HepG2 (cell line): ENCODE results near the gene EZH1. TPM values are rescaled to one million over a fixed set of nuclear protein-coding genes. Genes with fewer than 3 reads are reported as not detected.

Experiments
- DR1 ChIP-seq: sonication (generic); formaldehyde crosslinking; IDR thresholded peaks from 2 replicates; pipeline ENCODE4 v1.8.0; 2021; ENCODE audit warnings: mild to moderate bottlenecking, missing genetic modification reagents, inconsistent platforms
- GABPA ChIP-seq, 2 experiments: IDR thresholded peaks; 2 replicates each; pipeline ENCODE4 v1.6.1; 2011 to 2016; ENCODE audit warnings: low read depth in 2 of 2, low read length in 1 of 2, missing biosample characterization in 1 of 2, missing genetic modification characterization in 1 of 2
- GFI1 ChIP-seq: sonication (generic); formaldehyde crosslinking; IDR thresholded peaks from 2 replicates; pipeline ENCODE4 v1.5.0; 2020; ENCODE audit warnings: missing genetic modification reagents, mild to moderate bottlenecking, borderline replicate concordance
- IKZF1 ChIP-seq: fragments of 450-650 bp; IDR thresholded peaks from 2 replicates; pipeline ENCODE4 v1.7.1; 2016
- KLF15 ChIP-seq: sonication (generic); formaldehyde crosslinking; IDR thresholded peaks from 2 replicates; pipeline ENCODE4 v1.8.1; 2023; ENCODE audit warnings: borderline replicate concordance, mild to moderate bottlenecking, inconsistent platforms, missing genetic modification reagents, mixed read lengths
- KLF9 ChIP-seq: IDR thresholded peaks from 2 replicates; pipeline ENCODE4 v1.6.1; 2016; ENCODE audit warnings: low read depth
- MED8 ChIP-seq: sonication (generic); formaldehyde crosslinking; IDR thresholded peaks from 2 replicates; pipeline ENCODE4 v1.8.1; 2023; ENCODE audit warnings: mild to moderate bottlenecking, missing genetic modification reagents; ENCODE audit not compliant: insufficient replicate concordance
- PCBP2 ChIP-seq: fragments of 200-400 bp; formaldehyde crosslinking; optimal IDR thresholded peaks from 2 replicates; pipeline ENCODE3; 2018; ENCODE audit warnings: low read length, low read depth; ENCODE audit not compliant: poor library complexity, severe bottlenecking
- RBAK ChIP-seq: sonication (generic); formaldehyde crosslinking; IDR thresholded peaks from 2 replicates; pipeline ENCODE4 v1.5.1; 2020; ENCODE audit warnings: mild to moderate bottlenecking, missing genetic modification reagents
- ZBTB38 ChIP-seq: sonication (generic); formaldehyde crosslinking; IDR thresholded peaks from 2 replicates; pipeline ENCODE4 v1.5.1; 2020; ENCODE audit warnings: mild to moderate bottlenecking, missing genetic modification reagents
- ZNF12 ChIP-seq: sonication (generic); formaldehyde crosslinking; IDR thresholded peaks from 2 replicates; pipeline ENCODE4 v1.5.0; 2020; ENCODE audit warnings: missing genetic modification reagents
- ZNF292 ChIP-seq: sonication (generic); formaldehyde crosslinking; IDR thresholded peaks from 2 replicates; pipeline ENCODE4 v1.8.1; 2022; ENCODE audit warnings: mild to moderate bottlenecking, low read depth, missing genetic modification reagents, borderline replicate concordance
- ZNF329 ChIP-seq: sonication (generic); formaldehyde crosslinking; IDR thresholded peaks from 2 replicates; pipeline ENCODE4 v1.9.0; 2021; ENCODE audit warnings: low read depth, mild to moderate bottlenecking, missing genetic modification reagents
- ZNF510 ChIP-seq: sonication (generic); formaldehyde crosslinking; IDR thresholded peaks from 2 replicates; pipeline ENCODE4 v1.4.0; 2020; ENCODE audit warnings: low read depth, mild to moderate bottlenecking, missing genetic modification reagents
- ZSCAN31 ChIP-seq: sonication (generic); formaldehyde crosslinking; IDR thresholded peaks from 2 replicates; pipeline ENCODE4 v1.5.0; 2020; ENCODE audit warnings: low read depth, mild to moderate bottlenecking, missing genetic modification reagents
- polyA plus RNA-seq, 8 experiments: library from polyadenylated mRNA; depleted of rRNA in 3 of 8; stranded (reverse) in 7 of 8; unstranded in 1 of 8; fragments of >200 nt; fragmentation: Illumina TruSeq in 4 of 8; extraction: Trizol in 4 of 8; gene quantifications; 2 replicates each; pipeline versions ENCODE4 v1.2.1 to v1.2.3, GENCODE V29; 2011 to 2016; ENCODE audit warnings: low read depth in 4 of 8, missing spikeins in 1 of 8, mixed read lengths in 1 of 8; ENCODE audit not compliant: insufficient read depth in 1 of 8
- total RNA-seq, 5 experiments: library from RNA; depleted of rRNA; stranded (reverse); fragments of >200 nt; fragmentation: Illumina TruSeq; extraction: Trizol; gene quantifications; 2 replicates each; pipeline ENCODE4 v1.2.3, GENCODE V29; 2016; ENCODE audit warnings: low read depth in 1 of 5
- TF ChIP-seq, protein P1 (sequence below): sonication (generic); formaldehyde crosslinking; IDR thresholded peaks from 2 replicates; pipeline ENCODE4 v1.8.1; 2023; ENCODE audit warnings: mild to moderate bottlenecking, missing genetic modification reagents
- TF ChIP-seq, protein P2 (sequence below), 2 experiments: IDR thresholded peaks; 2 replicates each; pipeline ENCODE4 v1.6.1; 2011 to 2012; ENCODE audit warnings: low read length in 2 of 2, borderline replicate concordance in 1 of 2, low read depth in 1 of 2, mild to moderate bottlenecking in 1 of 2, moderate library complexity in 1 of 2
- TF ChIP-seq, protein P3 (sequence below): sonication (generic); formaldehyde crosslinking; IDR thresholded peaks from 2 replicates; pipeline ENCODE4 v1.4.0; 2020; ENCODE audit warnings: mild to moderate bottlenecking, missing genetic modification reagents

Gene EZH1
- total and polyA plus RNA-seq, 2 of the 13 experiments (the other 11 are each of a cell fraction or from before 2014, with no cell fraction given) = 11.6 to 24.0 TPM

DNA sequence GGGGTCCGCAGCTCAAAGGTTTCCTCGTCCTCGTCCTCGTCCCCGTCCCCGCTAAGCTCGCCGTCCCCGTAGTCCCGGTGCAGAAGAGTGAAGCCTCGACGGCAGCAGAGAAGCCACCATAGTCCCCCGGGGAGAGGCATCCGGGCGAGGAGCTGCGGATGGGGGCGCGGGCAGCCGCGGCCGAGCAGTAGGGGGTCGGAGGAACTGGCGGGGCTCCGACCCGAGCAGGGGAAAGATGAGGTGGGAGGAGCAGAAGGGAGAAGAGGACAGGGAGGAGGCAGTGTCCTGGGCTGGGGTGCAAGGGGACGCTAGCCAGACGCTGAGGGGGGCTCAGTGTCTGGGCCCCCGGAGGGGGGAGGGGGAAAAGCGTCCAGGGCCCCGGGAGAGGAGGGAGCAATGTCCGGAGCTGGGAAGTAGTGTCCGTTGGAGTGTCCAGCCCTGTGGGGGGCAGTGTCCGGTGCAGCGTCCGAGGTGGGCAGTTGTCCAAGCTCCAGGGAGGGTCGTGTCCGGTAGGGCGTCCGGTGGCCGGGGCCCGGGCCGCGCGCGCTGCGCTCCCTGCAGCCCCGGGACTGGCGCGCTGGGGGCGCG lies 68.3 kb downstream of the EZH1 start, which contains the start of gene PLEKHH3 (continued):
- TF ChIP-seq GABPA (IDR thresholded peaks at IDR 0.05; ENCODE audit: low read depth, low read length) (no peak), GABPA (CRISPR knock-in tag; IDR thresholded peaks at IDR 0.05; ENCODE audit: low read depth) (peak; percentile 15; the same call in 1 of the 2 replicates), MED8 (CRISPR knock-in tag) (no peak), ZNF510 (CRISPR knock-in tag) (no peak), PCBP2 (no peak), GFI1 (CRISPR knock-in tag) (no peak), KLF9 (CRISPR knock-in tag) (no peak), ZNF292 (CRISPR knock-in tag) (peak; percentile 45; the same call in 1 of the 2 replicates), ZBTB38 (no peak), IKZF1 (no peak), KLF15 (CRISPR knock-in tag) (no peak), DR1 (peak; percentile 67), RBAK (CRISPR knock-in tag) (no peak), ZNF12 (CRISPR knock-in tag) (no peak), ZSCAN31 (CRISPR knock-in tag) (peak; percentile 83), ZNF329 (peak; percentile 49; the same call in 1 of the 2 replicates)
- TF ChIP-seq, protein P1, sequence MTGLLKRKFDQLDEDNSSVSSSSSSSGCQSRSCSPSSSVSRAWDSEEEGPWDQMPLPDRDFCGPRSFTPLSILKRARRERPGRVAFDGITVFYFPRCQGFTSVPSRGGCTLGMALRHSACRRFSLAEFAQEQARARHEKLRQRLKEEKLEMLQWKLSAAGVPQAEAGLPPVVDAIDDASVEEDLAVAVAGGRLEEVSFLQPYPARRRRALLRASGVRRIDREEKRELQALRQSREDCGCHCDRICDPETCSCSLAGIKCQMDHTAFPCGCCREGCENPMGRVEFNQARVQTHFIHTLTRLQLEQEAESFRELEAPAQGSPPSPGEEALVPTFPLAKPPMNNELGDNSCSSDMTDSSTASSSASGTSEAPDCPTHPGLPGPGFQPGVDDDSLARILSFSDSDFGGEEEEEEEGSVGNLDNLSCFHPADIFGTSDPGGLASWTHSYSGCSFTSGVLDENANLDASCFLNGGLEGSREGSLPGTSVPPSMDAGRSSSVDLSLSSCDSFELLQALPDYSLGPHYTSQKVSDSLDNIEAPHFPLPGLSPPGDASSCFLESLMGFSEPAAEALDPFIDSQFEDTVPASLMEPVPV (CRISPR knock-in tag) = no peak; the same call in 1 of the 2 replicates
- TF ChIP-seq, protein P2, sequence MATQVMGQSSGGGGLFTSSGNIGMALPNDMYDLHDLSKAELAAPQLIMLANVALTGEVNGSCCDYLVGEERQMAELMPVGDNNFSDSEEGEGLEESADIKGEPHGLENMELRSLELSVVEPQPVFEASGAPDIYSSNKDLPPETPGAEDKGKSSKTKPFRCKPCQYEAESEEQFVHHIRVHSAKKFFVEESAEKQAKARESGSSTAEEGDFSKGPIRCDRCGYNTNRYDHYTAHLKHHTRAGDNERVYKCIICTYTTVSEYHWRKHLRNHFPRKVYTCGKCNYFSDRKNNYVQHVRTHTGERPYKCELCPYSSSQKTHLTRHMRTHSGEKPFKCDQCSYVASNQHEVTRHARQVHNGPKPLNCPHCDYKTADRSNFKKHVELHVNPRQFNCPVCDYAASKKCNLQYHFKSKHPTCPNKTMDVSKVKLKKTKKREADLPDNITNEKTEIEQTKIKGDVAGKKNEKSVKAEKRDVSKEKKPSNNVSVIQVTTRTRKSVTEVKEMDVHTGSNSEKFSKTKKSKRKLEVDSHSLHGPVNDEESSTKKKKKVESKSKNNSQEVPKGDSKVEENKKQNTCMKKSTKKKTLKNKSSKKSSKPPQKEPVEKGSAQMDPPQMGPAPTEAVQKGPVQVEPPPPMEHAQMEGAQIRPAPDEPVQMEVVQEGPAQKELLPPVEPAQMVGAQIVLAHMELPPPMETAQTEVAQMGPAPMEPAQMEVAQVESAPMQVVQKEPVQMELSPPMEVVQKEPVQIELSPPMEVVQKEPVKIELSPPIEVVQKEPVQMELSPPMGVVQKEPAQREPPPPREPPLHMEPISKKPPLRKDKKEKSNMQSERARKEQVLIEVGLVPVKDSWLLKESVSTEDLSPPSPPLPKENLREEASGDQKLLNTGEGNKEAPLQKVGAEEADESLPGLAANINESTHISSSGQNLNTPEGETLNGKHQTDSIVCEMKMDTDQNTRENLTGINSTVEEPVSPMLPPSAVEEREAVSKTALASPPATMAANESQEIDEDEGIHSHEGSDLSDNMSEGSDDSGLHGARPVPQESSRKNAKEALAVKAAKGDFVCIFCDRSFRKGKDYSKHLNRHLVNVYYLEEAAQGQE (IDR thresholded peaks at IDR 0.05; ENCODE audit: borderline replicate concordance in 1 of 2, low read depth in 1 of 2, low read length in 2 of 2) = no peak
- TF ChIP-seq, protein P3, sequence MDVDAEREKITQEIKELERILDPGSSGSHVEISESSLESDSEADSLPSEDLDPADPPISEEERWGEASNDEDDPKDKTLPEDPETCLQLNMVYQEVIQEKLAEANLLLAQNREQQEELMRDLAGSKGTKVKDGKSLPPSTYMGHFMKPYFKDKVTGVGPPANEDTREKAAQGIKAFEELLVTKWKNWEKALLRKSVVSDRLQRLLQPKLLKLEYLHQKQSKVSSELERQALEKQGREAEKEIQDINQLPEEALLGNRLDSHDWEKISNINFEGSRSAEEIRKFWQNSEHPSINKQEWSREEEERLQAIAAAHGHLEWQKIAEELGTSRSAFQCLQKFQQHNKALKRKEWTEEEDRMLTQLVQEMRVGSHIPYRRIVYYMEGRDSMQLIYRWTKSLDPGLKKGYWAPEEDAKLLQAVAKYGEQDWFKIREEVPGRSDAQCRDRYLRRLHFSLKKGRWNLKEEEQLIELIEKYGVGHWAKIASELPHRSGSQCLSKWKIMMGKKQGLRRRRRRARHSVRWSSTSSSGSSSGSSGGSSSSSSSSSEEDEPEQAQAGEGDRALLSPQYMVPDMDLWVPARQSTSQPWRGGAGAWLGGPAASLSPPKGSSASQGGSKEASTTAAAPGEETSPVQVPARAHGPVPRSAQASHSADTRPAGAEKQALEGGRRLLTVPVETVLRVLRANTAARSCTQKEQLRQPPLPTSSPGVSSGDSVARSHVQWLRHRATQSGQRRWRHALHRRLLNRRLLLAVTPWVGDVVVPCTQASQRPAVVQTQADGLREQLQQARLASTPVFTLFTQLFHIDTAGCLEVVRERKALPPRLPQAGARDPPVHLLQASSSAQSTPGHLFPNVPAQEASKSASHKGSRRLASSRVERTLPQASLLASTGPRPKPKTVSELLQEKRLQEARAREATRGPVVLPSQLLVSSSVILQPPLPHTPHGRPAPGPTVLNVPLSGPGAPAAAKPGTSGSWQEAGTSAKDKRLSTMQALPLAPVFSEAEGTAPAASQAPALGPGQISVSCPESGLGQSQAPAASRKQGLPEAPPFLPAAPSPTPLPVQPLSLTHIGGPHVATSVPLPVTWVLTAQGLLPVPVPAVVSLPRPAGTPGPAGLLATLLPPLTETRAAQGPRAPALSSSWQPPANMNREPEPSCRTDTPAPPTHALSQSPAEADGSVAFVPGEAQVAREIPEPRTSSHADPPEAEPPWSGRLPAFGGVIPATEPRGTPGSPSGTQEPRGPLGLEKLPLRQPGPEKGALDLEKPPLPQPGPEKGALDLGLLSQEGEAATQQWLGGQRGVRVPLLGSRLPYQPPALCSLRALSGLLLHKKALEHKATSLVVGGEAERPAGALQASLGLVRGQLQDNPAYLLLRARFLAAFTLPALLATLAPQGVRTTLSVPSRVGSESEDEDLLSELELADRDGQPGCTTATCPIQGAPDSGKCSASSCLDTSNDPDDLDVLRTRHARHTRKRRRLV (CRISPR knock-in tag) = 0 out of 2 replicates have a peak, but pooled peaks have one; percentile 25
